Calu3 (cell line): ENCODE results near the gene SLIT3. TPM values are rescaled to one million over a fixed set of nuclear protein-coding genes. Genes with fewer than 3 reads are reported as not detected.

Experiments used
- BruUV-seq: library from RNA; stranded (reverse); fragments of 400-500 nt; replicated peaks from 2 replicates; lab custom pipeline; 2021; lab: Mats Ljungman, UMichigan
- CTCF ChIA-PET: fragments of 300-600 bp; sonication (Branson Sonifier 250); formaldehyde crosslinking; loops from one replicate; lab custom pipeline; 2022; ENCODE audit warnings: antibody characterized with exemption; lab: Charles Lee
- DNase-seq: peaks from one replicate; pipeline ENCODE4 v3.0.0; 2022
- H3K27ac Mint-ChIP-seq: one replicate; pipeline ENCODE4 v1.8.0; 2022; ENCODE audit warnings: mixed read lengths; ENCODE audit not compliant: unreplicated experiment
- H3K27me3 Mint-ChIP-seq: one replicate; pipeline ENCODE4 v1.8.0; 2022; ENCODE audit warnings: mixed read lengths; ENCODE audit not compliant: unreplicated experiment
- H3K36me3 Mint-ChIP-seq: one replicate; pipeline ENCODE4 v1.8.0; 2022; ENCODE audit warnings: mild to moderate bottlenecking, moderate library complexity, mixed read lengths; ENCODE audit not compliant: insufficient read depth, unreplicated experiment
- H3K4me1 Mint-ChIP-seq: one replicate; pipeline ENCODE4 v1.8.0; 2022; ENCODE audit warnings: mild to moderate bottlenecking, low read depth, mixed read lengths; ENCODE audit not compliant: unreplicated experiment
- H3K4me3 Mint-ChIP-seq: one replicate; pipeline ENCODE4 v1.8.0; 2022; ENCODE audit warnings: mild to moderate bottlenecking, low read depth, moderate library complexity, mixed read lengths; ENCODE audit not compliant: unreplicated experiment
- H3K9me3 Mint-ChIP-seq: one replicate; pipeline ENCODE4 v1.8.0; 2022; ENCODE audit warnings: low read depth, mixed read lengths; ENCODE audit not compliant: unreplicated experiment
- intact Hi-C: fragments of 100-400 bp; cut with micrococcal nuclease; formaldehyde crosslinking; loops from one replicate; pipeline ENCODE4 v1.10.0; 2022; ENCODE audit not compliant: unreplicated experiment
- total RNA-seq: library from RNA; stranded (reverse); gene quantifications from 2 replicates; pipeline ENCODE4 v1.2.3, GENCODE V29; 2022
- TF ChIP-seq, protein P1 (sequence below): fragments of 200-600 bp; IDR thresholded peaks from one replicate; pipeline ENCODE4 v1.8.0; 2022; ENCODE audit warnings: antibody characterized with exemption; ENCODE audit not compliant: unreplicated experiment

SLIT3 gene
- total RNA-seq, 1 experiment from 2014 or later: not detected

DNA sequence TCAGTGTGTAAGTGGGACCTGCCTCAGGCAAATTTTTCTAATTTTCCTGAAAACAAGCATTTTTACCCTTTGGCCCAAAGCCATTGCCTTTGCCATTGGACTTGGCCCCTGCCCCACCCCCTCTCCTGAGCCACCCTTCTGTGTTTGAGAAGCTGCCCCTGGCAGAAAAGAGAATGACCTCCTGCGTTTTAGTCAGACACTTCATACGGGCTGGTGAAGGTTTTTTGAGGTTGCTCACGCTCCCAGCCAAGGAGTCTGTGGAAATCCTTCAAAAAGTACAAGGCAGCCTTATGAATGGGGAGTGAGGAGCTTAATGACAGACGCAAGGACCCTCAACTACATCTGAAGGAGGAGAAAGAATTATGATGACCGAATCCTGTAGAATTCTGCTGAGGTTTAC lies 308.9 kb downstream of the SLIT3 start:
- DNase-seq: no peak
- no peaks in the 10 kb centered on the region for H3K4me1 Mint-ChIP-seq
- CTCF ChIA-PET: no interaction called here
- intact Hi-C loops: no loop called here
- H3K36me3 Mint-ChIP-seq: no peaks in the 10 kb centered on the region
- BruUV-seq: no TSS peak
- H3K27ac Mint-ChIP-seq: no peak overlapping the region
- no peak overlapping the region for H3K4me3 Mint-ChIP-seq
- TF ChIP-seq, protein P1, sequence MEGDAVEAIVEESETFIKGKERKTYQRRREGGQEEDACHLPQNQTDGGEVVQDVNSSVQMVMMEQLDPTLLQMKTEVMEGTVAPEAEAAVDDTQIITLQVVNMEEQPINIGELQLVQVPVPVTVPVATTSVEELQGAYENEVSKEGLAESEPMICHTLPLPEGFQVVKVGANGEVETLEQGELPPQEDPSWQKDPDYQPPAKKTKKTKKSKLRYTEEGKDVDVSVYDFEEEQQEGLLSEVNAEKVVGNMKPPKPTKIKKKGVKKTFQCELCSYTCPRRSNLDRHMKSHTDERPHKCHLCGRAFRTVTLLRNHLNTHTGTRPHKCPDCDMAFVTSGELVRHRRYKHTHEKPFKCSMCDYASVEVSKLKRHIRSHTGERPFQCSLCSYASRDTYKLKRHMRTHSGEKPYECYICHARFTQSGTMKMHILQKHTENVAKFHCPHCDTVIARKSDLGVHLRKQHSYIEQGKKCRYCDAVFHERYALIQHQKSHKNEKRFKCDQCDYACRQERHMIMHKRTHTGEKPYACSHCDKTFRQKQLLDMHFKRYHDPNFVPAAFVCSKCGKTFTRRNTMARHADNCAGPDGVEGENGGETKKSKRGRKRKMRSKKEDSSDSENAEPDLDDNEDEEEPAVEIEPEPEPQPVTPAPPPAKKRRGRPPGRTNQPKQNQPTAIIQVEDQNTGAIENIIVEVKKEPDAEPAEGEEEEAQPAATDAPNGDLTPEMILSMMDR: no peak
- H3K27me3 Mint-ChIP-seq: peaks cover 61% of the 10 kb centered on the region
- no peaks in the 10 kb centered on the region for H3K9me3 Mint-ChIP-seq

GRCh38 chr5:168991311-168991710 lies 309.6 kb downstream of the SLIT3 start:
- TF ChIP-seq, protein P1: no peak
- Mint-ChIP-seq H3K4me3 (no peak overlapping the region), H3K27ac (no peak overlapping the region), H3K27me3 (peaks cover 61% of the 10 kb centered on the region), H3K36me3 (no peaks in the 10 kb centered on the region), H3K9me3 (no peaks in the 10 kb centered on the region), H3K4me1 (no peaks in the 10 kb centered on the region)
- CTCF ChIA-PET: interaction anchor here (0.6 kb wide), 1 partner anchor 19 kb away, joined by 4 read pairs; no protein-coding TSS in a partner anchor
- no peak for DNase-seq
- no TSS peak for BruUV-seq
- intact Hi-C loops: no loop called here

GRCh38 chr5:168990679-168991078 lies 310.3 kb downstream of the SLIT3 start:
- DNase-seq: no peak
- no peak overlapping the region for H3K27ac Mint-ChIP-seq
- H3K4me3 Mint-ChIP-seq: no peak overlapping the region
- CTCF ChIA-PET: interaction anchor here (0.6 kb wide), 1 partner anchor 20 kb away, joined by 4 read pairs; no protein-coding TSS in a partner anchor
- no peaks in the 10 kb centered on the region for H3K36me3 Mint-ChIP-seq
- H3K9me3 Mint-ChIP-seq: no peaks in the 10 kb centered on the region
- H3K27me3 Mint-ChIP-seq: peaks cover 67% of the 10 kb centered on the region
- no TSS peak for BruUV-seq
- TF ChIP-seq, protein P1: no peak
- intact Hi-C loops: no loop called here
- H3K4me1 Mint-ChIP-seq: no peaks in the 10 kb centered on the region

- TF ChIP-seq, protein P1: no peak
- H3K27ac Mint-ChIP-seq: no peak overlapping the region
- intact Hi-C loops: loop anchor here (5.0 to 10.0 kb wide), 2 partner anchors 285 to 992 kb away; partner anchors contain the start of gene INSYN2B
- H3K4me1 Mint-ChIP-seq: no peaks in the 10 kb centered on the region
- BruUV-seq: no TSS peak
- H3K36me3 Mint-ChIP-seq: no peaks in the 10 kb centered on the region
- H3K9me3 Mint-ChIP-seq: no peaks in the 10 kb centered on the region
- no peak overlapping the region for H3K4me3 Mint-ChIP-seq
- DNase-seq: no peak
- CTCF ChIA-PET: no interaction called here
- peaks cover 73% of the 10 kb centered on the region for H3K27me3 Mint-ChIP-seq
Observed at GRCh38 chr5:168989731-168990505, 311.0 kb downstream of the SLIT3 start.
